Kidney (tissue), 14 donors: ENCODE measurements around the gene CD3G. TPM values are rescaled to one million over a fixed set of nuclear protein-coding genes. Genes with fewer than 3 reads are reported as not detected.

Experiments
- DNase-seq, 5 donors: peaks; one replicate each; pipeline ENCODE4 v3.0.0-alpha.2; 2013 to 2020
- FAIRE-seq: peaks from 2 replicates; lab custom pipeline; 2012; peaks lifted over from hg19 to GRCh38; lab: Jason Lieb, UNC
- H3K27ac ChIP-seq, 2 donors: one replicate each; pipeline ENCODE4 v1.7.0; 2013; ENCODE audit warnings: low read depth in 2 of 2, low read length in 2 of 2, inconsistent platforms in 1 of 2
- H3K27me3 ChIP-seq: one replicate; pipeline ENCODE4 v1.7.1; 2013; ENCODE audit warnings: low read length, inconsistent platforms; ENCODE audit not compliant: control insufficient read depth, insufficient read depth
- H3K36me3 ChIP-seq, 3 donors: one replicate each; pipeline versions ENCODE4 v1.7.0 to v1.7.1; 2013; ENCODE audit warnings: low read length in 3 of 3, control low read depth in 1 of 3, inconsistent platforms in 1 of 3; ENCODE audit not compliant: insufficient read depth in 3 of 3, control insufficient read depth in 2 of 3
- H3K4me1 ChIP-seq, 3 donors: one replicate each; pipeline versions ENCODE4 v1.7.0 to v1.7.1; 2013; ENCODE audit warnings: low read length in 3 of 3, inconsistent platforms in 1 of 3, low read depth in 1 of 3; ENCODE audit not compliant: control insufficient read depth in 2 of 3, insufficient read depth in 2 of 3
- H3K4me3 ChIP-seq, 3 donors: one replicate each; pipeline versions ENCODE4 v1.7.0 to v1.8.1; 2013; ENCODE audit warnings: low read length in 3 of 3, control low read depth in 1 of 3, inconsistent platforms in 1 of 3
- H3K9ac ChIP-seq, 3 donors: one replicate each; pipeline versions ENCODE4 v1.7.0 to v1.7.1; 2013; ENCODE audit warnings: low read length in 3 of 3, control low read depth in 1 of 3, inconsistent platforms in 1 of 3
- H3K9me3 ChIP-seq, 3 donors: one replicate each; pipeline versions ENCODE4 v1.7.0 to v1.7.1; 2013; ENCODE audit warnings: low read length in 3 of 3, control low read depth in 1 of 3, inconsistent platforms in 1 of 3; ENCODE audit not compliant: control insufficient read depth in 2 of 3, insufficient read depth in 1 of 3
- CTCF ChIP-seq: IDR thresholded peaks from 3 replicates; pipeline ENCODE4 v1.5.1; 2012; ENCODE audit warnings: mild to moderate bottlenecking, moderate library complexity, borderline replicate concordance; ENCODE audit not compliant: insufficient read depth; ENCODE audit errors: extremely low read depth
- intact Hi-C: fragments of 100-400 bp; cut with DNase I; formaldehyde crosslinking; loops from one replicate; pipeline ENCODE4 v1.11.1; 2022
- polyA plus RNA-seq: library from polyadenylated mRNA; stranded (reverse); fragments of 350-450 nt; fragmentation: Illumina TruSeq; extraction: RNeasy Lipid Tissue Mini Kit (QIAGEN cat#74804); gene quantifications from one replicate; pipeline ENCODE4 v1.2.3, GENCODE V29; 2014; ENCODE audit warnings: low read depth, low replicate concordance; ENCODE audit not compliant: insufficient read depth
- total RNA-seq: library from RNA; stranded (reverse); fragmentation: NEBNext Ultra II Directional; extraction: Animal tissue kit (Norgen Biotek cat#: 25700); gene quantifications from one replicate; pipeline ENCODE4 v1.2.1, GENCODE V29; 2021
- donor health status: control.
- donor health status: control.
- donor health status: control.
- donor health status: control.
- donor health status: control.
- donor health status: DM: yes; HTN: yes; CAD: no.
- donor health status: Normal renal cell carcinoma (clear cell type).

CD3G gene
- total and polyA plus RNA-seq, 2 donors from 2014 or later: 0.45 to 4.8 TPM

- no peak for FAIRE-seq
- no peak for DNase-seq
- Histone ChIP-seq H3K36me3 (no peaks in the 10 kb centered on the region), H3K27ac (no peak overlapping the region), H3K9ac (no peak overlapping the region), H3K4me3 (no peak overlapping the region), H3K9me3 (no peaks in the 10 kb centered on the region), H3K4me1 (peaks cover 0 to 5% (median 0%) of the 10 kb centered on the region in 3 donors), H3K27me3 (no peaks in the 10 kb centered on the region)
- intact Hi-C loops: no loop called here
- TF ChIP-seq CTCF: no peak
Measured at GRCh38 chr11:118319337-118319707, 24.8 kb upstream of the CD3G start.

- Histone ChIP-seq H3K9me3 (no peaks in the 10 kb centered on the region), H3K4me1 (peaks cover 0 to 5% (median 0%) of the 10 kb centered on the region in 3 donors)
- intact Hi-C loops: no loop called here
Measured at GRCh38 chr11:118320515-118320914, 23.6 kb upstream of the CD3G start.

GRCh38 chr11:118321386-118322082, 22.6 kb upstream of the CD3G start:
- intact Hi-C loops: no loop called here
- no peak overlapping the region for H3K9ac ChIP-seq
- FAIRE-seq (no peak), DNase-seq (peak in 2 of 5 donors; percentile 4 to 7)
- no peak for TF ChIP-seq CTCF
- no peaks in the 10 kb centered on the region for H3K9me3 ChIP-seq
- no peaks in the 10 kb centered on the region for H3K36me3 ChIP-seq
- H3K27ac ChIP-seq: no peak overlapping the region
- peaks cover 0 to 5% (median 0%) of the 10 kb centered on the region in 3 donors for H3K4me1 ChIP-seq
- H3K27me3 ChIP-seq: no peaks in the 10 kb centered on the region
- H3K4me3 ChIP-seq: no peak overlapping the region

More at GRCh38 chr11:118320515-118320914, 23.6 kb upstream of the CD3G start:
- H3K36me3 ChIP-seq: no peaks in the 10 kb centered on the region
- no peak for TF ChIP-seq CTCF
- no peak overlapping the region for H3K9ac ChIP-seq
- H3K4me3 ChIP-seq: no peak overlapping the region
- DNase-seq (no peak), FAIRE-seq (no peak)
- no peak overlapping the region for H3K27ac ChIP-seq
- no peaks in the 10 kb centered on the region for H3K27me3 ChIP-seq
